Hematopoietic multipotent progenitor cell treated with erythropoietin and hydrocortisone succinate and interleukin-3 and kit ligand, for 17 days (in vitro differentiated cells): ENCODE data around the gene ARMC3.
"Not testable (repeated sequence)": the region's sequence is repeated elsewhere in the genome, so short reads cannot be mapped to it uniquely, and the experiment has no call there.

Source experiments
- DNase-seq: peaks from one replicate; pipeline ENCODE4 v3.0.0-alpha.2; 2015; ENCODE audit warnings: low spot score

The ARMC3 gene

GRCh38 chr10:22927166-22927565 is 687 bp upstream of the ARMC3 start:
- DNase-seq, result no peak

DNA sequence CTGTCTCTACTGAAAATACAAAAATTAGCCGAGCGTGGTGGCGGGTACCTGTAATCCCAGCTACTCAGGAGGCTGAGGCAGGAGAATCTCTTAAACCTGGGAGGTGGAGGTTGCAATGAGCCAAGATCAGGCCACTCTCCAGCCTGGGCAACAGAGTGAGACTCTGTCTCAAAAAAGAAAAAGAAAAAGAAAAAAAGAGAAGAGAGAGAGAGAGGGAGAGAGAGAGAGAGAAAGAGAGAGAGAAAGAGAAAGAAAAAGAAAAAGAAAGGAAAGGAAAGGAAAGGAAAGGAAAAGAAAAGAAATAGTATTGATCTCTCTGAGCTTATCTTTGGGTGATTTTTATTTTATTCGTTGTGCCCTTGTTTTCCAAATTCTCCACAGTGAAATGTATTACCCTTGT is 1.2 kb downstream of the ARMC3 start:
- not testable (repeated sequence) for DNase-seq

DNA sequence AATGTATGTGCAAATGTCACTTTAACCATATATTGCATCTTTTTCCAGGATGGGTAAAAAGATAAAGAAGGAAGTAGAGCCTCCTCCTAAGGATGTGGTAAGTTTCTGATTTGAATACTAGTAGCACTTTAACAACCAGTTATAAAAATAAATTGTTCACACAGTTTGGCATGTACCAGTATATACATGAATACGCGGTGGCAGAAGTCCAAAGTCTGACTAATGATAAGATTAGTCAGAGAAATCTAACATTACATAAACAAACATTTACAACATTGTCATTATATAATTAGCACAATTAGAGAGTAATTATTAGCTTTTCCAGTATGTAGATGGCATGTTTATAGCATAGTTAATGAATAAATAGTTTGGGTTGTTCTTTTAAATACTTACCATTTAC is 4.1 kb downstream of the ARMC3 start:
- no peak for DNase-seq

DNA sequence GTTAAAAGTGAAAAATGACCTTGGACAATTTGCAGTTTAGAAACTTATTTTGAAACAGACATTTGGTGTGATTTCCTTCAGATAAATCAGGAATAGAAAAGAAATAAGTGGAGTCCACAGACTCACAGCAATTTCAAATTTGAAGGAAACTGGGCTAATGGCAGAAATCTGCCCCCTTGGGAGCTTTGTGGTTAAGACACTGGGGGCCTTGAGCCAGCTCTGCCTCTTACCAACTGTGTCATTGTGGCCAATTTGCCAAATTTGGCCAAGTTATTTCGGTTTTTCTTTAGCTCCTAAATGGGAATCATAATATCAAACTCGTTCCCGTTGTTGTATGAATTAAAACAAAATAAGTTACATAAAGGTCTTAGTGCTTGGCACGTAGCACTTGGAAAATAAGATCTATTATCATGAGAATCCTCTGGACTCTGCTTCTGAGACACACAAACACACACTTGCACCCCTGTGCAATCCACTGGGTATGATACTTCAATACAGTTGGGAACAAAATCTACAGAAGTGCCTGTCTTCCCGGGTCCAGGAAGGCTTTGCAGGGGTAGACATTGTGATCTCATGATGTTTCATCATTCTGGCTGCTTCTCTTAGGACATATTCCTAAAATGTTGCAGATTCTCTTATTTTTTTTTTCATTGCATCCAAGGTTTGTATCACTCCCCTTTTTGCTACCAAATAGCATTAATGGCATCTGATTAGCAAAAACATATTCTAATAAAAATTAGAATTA is 4.9 kb downstream of the ARMC3 start:
- no peak for DNase-seq

- no peak for DNase-seq
Observed at GRCh38 chr10:22934726-22935125, 6.9 kb downstream of the ARMC3 start.

DNA sequence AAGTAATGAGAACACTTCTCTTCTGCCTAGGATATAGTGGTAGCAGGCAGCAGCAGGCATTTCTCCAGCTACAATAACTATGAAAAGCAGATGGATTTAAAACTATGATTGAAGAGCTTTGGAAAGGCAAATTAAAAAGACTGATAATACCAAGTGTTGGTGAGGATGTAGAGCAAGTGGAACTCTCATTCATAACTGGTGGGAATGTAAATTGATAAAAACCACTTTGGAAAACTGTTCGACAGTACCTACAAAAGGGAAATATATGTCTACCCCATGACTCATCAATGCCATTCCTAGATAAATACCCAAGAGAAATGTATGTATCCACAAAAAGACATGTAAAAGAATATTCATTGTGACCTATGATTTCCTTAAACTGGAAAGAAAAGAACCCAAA is 14.6 kb downstream of the ARMC3 start:
- DNase-seq, result no peak

DNA sequence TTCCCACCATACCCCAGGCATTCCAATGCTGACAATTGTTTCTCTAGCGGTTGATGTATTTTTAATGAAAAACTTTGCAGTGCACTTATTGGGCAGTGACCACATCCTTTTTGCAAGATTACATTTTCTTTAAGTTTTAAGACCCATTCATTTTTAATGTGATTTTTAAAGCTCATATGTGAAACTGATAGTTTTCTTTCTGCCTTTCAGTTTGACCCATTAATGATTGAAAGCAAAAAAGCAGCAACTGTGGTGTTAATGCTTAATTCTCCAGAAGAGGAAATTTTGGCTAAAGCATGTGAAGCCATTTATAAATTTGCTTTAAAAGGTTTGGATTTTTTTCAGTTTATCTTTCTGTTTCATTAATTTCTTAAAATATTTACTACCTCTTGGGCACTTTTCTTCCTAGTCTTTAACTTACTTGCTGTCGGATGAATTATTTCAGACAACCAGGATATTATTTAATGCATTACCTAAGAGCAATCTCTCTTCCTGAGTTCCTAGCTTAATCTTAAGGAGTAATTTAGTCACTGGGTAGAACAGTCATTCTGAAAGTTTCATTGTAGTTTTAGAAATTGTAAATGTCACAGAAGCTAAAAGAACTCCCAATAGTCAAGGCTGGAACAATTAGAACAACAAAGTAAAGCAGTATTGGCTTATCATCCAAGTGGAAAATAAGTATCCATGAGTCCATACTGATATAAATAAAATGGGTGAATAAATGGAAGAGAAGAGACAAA is 18.3 kb downstream of the ARMC3 start:
- no peak for DNase-seq

DNA sequence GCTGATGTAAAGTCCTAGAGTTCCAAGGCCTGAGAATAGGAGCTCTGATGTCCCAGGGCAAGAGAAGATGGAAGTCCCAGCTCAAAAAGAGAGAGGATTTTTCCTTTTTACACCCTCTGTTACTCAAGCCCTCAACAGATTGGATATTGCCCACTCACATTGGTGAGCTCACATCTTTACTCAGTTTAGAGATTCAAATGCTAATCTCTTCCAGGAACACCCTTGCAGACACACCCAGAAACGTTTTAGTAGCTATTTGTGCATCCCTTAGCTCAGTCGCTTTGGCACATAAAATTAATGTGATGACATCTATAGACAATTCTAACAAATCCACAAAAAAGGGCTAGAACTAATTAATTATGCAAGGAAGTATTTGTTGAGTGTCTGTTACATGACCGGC is 27.1 kb downstream of the ARMC3 start:
- no peak for DNase-seq

DNA sequence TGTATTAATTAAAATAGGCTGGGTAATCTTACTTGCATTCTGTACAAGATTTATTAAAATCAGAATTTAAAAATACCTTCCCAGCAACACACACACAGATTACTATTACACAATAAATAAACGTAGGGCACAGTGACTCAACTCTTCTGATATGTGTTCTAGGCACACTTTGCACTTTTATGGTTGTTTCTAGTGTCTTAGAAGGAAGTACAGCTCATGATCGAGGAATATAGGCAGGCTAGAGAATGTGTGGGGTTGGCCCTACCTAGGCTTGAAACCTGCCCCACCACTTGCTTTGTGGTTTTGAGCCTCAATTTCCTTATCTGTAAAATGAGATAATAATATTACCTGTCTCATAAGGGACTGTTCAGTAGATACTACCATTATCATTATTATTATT is 30.5 kb downstream of the ARMC3 start:
- no peak for DNase-seq

GRCh38 chr10:22959292-22959691 is 31.4 kb downstream of the ARMC3 start:
- DNase-seq, result no peak

DNA sequence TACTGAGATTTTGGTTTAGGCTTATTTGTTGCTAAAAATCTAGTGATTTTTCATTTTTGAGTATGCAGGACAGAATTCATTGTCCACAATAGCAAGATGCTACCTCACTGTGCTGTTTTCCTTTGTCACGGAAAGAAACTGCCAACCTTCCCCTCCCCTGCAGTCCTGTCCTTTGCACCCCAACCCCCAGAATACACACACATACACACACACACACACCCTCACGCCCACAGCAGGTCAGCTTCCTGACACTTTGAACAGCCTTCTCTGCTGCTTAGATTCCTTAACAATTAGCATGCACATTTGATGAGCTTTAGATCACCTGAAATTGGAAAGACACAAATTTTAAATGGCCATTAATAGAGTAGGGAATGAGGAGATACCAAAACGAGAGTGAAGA is 32.1 kb downstream of the ARMC3 start:
- DNase-seq, result no peak

- DNase-seq, result no peak
Observed at GRCh38 chr10:22962817-22963216, 35.0 kb downstream of the ARMC3 start.

DNA sequence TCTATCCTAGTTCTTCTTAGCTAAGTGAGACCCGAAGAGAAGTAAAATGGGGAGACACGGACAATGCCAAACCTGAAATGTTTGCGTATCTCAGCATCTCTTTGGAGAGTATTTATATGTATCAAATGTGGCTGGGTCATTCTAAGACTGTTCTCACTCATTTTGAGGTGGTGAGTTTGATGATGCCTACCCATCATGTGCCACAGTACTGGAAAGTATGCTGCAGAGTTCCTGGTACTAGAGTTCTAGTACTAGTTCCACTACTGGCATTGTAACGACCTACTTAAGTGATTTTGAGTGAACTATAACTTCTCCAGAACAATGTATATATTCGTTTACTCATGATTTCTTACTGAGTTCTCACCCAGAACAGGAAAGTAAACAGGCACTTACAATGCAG is 41.9 kb downstream of the ARMC3 start:
- no peak for DNase-seq

DNA sequence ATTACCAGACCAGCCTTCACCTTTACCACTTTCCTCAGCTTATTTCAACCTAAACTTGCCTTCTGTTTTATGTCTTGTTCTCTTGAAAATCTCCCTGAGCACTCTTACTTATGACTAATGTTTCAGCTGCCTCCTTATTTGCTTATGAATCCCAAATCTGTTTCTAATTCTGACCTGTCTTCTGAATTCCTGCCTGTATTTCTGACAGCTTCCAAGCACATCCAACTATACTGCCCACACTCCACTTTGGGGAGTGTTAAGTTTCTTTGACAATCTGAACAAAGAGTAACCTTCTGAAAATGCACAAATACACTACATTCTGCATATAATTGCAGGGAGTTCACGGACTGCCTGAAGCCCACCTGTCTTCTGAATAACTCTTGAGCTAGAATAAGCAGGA is 48.7 kb downstream of the ARMC3 start:
- DNase-seq, result no peak

GRCh38 chr10:22977751-22978150 is 49.9 kb downstream of the ARMC3 start:
- no peak for DNase-seq

DNA sequence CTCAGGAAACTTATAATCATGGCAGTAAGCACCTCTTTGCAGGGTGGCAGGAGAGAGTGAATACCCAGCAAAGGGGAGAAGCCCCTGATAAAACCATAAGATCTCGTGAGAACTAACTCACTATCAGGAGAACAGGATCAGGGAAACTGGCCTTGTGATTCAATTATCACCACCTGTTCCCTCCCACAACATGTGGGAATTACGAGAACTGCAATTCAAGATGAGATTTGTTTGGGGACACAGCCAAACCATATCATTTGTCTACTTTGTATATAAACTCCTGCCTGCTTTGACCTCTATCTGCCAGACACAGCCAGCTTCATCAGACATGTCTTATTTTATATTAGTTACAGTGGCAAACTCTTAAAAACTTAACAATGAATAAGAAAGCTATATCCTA is 50.4 kb downstream of the ARMC3 start:
- no peak for DNase-seq

GRCh38 chr10:22978918-22979317 is 51.1 kb downstream of the ARMC3 start:
- DNase-seq, result no peak

DNA sequence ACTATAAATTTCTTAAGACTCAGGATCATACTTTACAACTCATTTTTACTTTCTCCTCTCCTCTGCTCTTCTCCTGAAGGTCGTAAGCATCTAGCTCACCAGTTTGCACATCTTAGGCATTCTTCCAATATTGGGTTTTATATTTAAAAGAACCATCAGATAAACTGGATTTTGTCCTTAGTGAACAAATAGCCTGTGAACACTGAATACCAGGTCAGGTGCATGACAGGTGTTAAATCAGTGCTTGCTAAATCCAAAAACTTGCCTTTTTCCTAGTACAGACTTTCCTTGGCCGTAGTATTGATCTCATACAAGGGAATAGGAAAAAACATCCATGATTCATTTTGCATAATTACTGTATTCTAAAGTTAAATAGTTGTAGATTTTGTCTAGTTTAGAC is 53.0 kb downstream of the ARMC3 start:
- DNase-seq, result no peak

GRCh38 chr10:22984066-22984465 is 56.2 kb downstream of the ARMC3 start:
- no peak for DNase-seq

- no peak for DNase-seq
Observed at GRCh38 chr10:22986771-22987542, 59.1 kb downstream of the ARMC3 start.

DNA sequence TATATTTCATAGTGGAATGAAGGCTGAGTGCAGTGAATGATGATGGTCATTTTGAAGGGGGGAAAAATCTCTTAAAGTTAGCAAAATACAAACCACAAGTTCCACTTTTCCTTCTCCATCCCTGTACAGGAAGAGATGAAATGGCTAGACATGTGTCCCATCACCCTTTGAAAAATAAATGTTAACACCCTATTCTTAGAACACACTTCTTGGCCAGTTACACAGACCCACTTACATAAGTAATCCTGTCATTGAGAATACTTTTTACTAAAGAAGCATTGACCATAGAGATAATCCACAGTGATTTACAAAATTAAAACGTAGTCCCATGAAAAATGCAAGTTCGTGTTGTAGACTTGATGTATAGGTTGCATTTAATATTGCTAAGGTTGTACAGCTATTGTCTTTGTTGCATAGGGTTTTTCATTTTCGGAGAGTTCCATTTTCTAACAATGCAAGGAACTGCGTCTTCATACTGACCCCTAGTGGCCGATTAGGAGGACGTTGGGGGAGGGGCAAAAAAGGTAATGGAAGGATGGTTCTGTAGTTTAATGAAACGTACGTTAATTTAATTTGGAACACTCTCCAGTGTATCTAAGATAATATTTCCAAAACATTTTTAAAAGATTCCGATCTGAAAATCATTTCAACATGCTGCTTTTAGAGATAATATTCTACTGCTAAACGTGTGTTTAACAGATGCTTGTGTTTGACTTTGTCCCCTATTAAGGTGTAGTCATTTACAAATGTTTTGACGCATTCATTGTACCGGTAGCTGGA is 60.9 kb downstream of the ARMC3 start:
- peak; percentile 77 for DNase-seq

- no peak for DNase-seq
Observed at GRCh38 chr10:22990443-22990842, 62.6 kb downstream of the ARMC3 start.
